GM23248 (cell line): ENCODE data around the gene EIF5A. TPM values are rescaled to one million over a fixed set of nuclear protein-coding genes. Genes with fewer than 3 reads are reported as not detected.

Source experiments
- DNase-seq: peaks from one replicate; pipeline ENCODE4 v3.0.0-alpha.2; 2015
- H2AFZ ChIP-seq: fragments of 200-600 bp; sonication (generic); 2 replicates; pipeline ENCODE4 v1.6.1; 2016; ENCODE audit warnings: antibody characterized with exemption
- H3F3A ChIP-seq: fragments of 200-600 bp; sonication (generic); 2 replicates; pipeline ENCODE4 v1.6.1; 2016; ENCODE audit warnings: mild to moderate bottlenecking, antibody characterized with exemption, mixed run types; ENCODE audit not compliant: insufficient read depth
- H3K27ac ChIP-seq: fragments of 200-600 bp; sonication (generic); 2 replicates; pipeline ENCODE4 v1.5.1; 2016; ENCODE audit warnings: mild to moderate bottlenecking
- H3K27me3 ChIP-seq: fragments of 200-600 bp; sonication (generic); replicated peaks from 2 replicates; pipeline ENCODE4 v1.6.1; 2016; ENCODE audit warnings: mild to moderate bottlenecking; ENCODE audit not compliant: insufficient read depth
- H3K36me3 ChIP-seq: fragments of 200-600 bp; sonication (generic); 2 replicates; pipeline ENCODE4 v1.6.1; 2016; ENCODE audit warnings: low read depth, mild to moderate bottlenecking
- H3K4me1 ChIP-seq: fragments of 200-600 bp; sonication (generic); 2 replicates; pipeline ENCODE4 v1.6.1; 2016; ENCODE audit warnings: mild to moderate bottlenecking; ENCODE audit not compliant: insufficient read depth
- H3K4me2 ChIP-seq: fragments of 200-600 bp; sonication (generic); one replicate; pipeline ENCODE4 v1.6.1; 2016; ENCODE audit warnings: mild to moderate bottlenecking; ENCODE audit not compliant: unreplicated experiment
- H3K4me3 ChIP-seq: fragments of 200-600 bp; sonication (generic); 2 replicates; pipeline ENCODE4 v1.5.1; 2016; ENCODE audit warnings: mild to moderate bottlenecking
- H3K79me2 ChIP-seq: fragments of 200-600 bp; sonication (generic); 2 replicates; pipeline ENCODE4 v1.6.1; 2016; ENCODE audit warnings: mild to moderate bottlenecking; ENCODE audit not compliant: insufficient read depth
- H3K9ac ChIP-seq: fragments of 200-600 bp; sonication (generic); 2 replicates; pipeline ENCODE4 v1.6.1; 2016; ENCODE audit warnings: mild to moderate bottlenecking
- H3K9me2 ChIP-seq: fragments of 200-600 bp; sonication (generic); 2 replicates; pipeline ENCODE4 v1.6.1; 2016; ENCODE audit warnings: mixed run types, mild to moderate bottlenecking, moderate library complexity; ENCODE audit not compliant: insufficient read depth
- H3K9me3 ChIP-seq: fragments of 200-600 bp; sonication (generic); one replicate; pipeline ENCODE4 v1.6.1; 2017; ENCODE audit warnings: low read depth
- H4K20me1 ChIP-seq: fragments of 200-600 bp; sonication (generic); 2 replicates; pipeline ENCODE4 v1.6.0; 2016; ENCODE audit not compliant: insufficient read depth
- EZH2 ChIP-seq: fragments of 200-600 bp; sonication (generic); IDR thresholded peaks from 2 replicates; pipeline ENCODE4 v1.6.1; 2018; ENCODE audit warnings: antibody characterized with exemption, mild to moderate bottlenecking; ENCODE audit not compliant: insufficient read depth, poor library complexity, severe bottlenecking
- EZH2phosphoT487 ChIP-seq: fragments of 200-600 bp; sonication (generic); IDR thresholded peaks from 2 replicates; pipeline ENCODE4 v1.6.1; 2018; ENCODE audit warnings: antibody characterized with exemption, moderate library complexity, mild to moderate bottlenecking, low read depth; ENCODE audit not compliant: insufficient read depth
- WGBS, 2 experiments: methylation state at CpG; one replicate each; pipeline ENCODE4 v1.1.6; 2015 to 2017; ENCODE audit warnings: low lambda C conversion rate in 2 of 2, low coverage in 1 of 2; ENCODE audit errors: missing lambda C conversion rate in 2 of 2; 5-methylcytosine and 5-hydroxymethylcytosine counted together
- in situ Hi-C: fragments of 300-500 bp; cut with MboI; formaldehyde crosslinking; loops from 2 replicates; pipeline ENCODE4 v1.15.0; 2020
- polyA plus RNA-seq: library from polyadenylated mRNA; unstranded; fragments of >200 nt; fragmentation: Nextera tagmentation; extraction: Ambion mirVana; gene quantifications from 2 replicates; pipeline ENCODE4 v1.2.1, GENCODE V29; 2016
- total RNA-seq: library from RNA; depleted of rRNA; stranded (reverse); fragments of >200 nt; shearing (Covaris generic); gene quantifications from 2 replicates; pipeline ENCODE4 v1.2.3, GENCODE V29; 2014

Gene EIF5A
- total and polyA plus RNA-seq, 2 experiments from 2014 or later = 869 to 998 TPM

- no peak for DNase-seq
- no peak overlapping the region for H3K4me3 ChIP-seq
- no peaks in the 10 kb centered on the region for H3K27me3 ChIP-seq
- H4K20me1 ChIP-seq = peaks cover 3% of the 10 kb centered on the region; the same call in 1 of the 2 replicates
- no peak overlapping the region for H3K4me2 ChIP-seq
- TF ChIP-seq EZH2 (no peak), EZH2phosphoT487 (no peak)
- H3F3A ChIP-seq = peaks cover 15% of the 10 kb centered on the region
- peaks cover 13% of the 10 kb centered on the region for H3K4me1 ChIP-seq
- H3K27ac ChIP-seq = no peak overlapping the region
- in situ Hi-C loops = no loop called here
- WGBS, 2 experiments = 88 to 89% methylated on average over 12 to 13 of the region's 13 CpGs
- H3K9ac ChIP-seq = no peak overlapping the region
- no peak overlapping the region for H2AFZ ChIP-seq
- H3K9me2 ChIP-seq = no peaks in the 10 kb centered on the region
- peaks cover 15% of the 10 kb centered on the region for H3K79me2 ChIP-seq
- H3K36me3 ChIP-seq = peaks cover 6% of the 10 kb centered on the region; the same call in 1 of the 2 replicates
- H3K9me3 ChIP-seq = no peaks in the 10 kb centered on the region
Observed at GRCh38 chr17:7318121-7318860, 10.9 kb downstream of the EIF5A start.

- Histone ChIP-seq H3K9me3 (no peaks in the 10 kb centered on the region), H4K20me1 (no peaks in the 10 kb centered on the region), H3K36me3 (peaks cover 7% of the 10 kb centered on the region; the same call in 1 of the 2 replicates), H3K27ac (no peak overlapping the region), H3K4me1 (no peaks in the 10 kb centered on the region), H3K9me2 (no peaks in the 10 kb centered on the region), H3K4me2 (no peak overlapping the region), H3K27me3 (no peaks in the 10 kb centered on the region), H2AFZ (no peak overlapping the region), H3K79me2 (no peaks in the 10 kb centered on the region), H3K4me3 (no peak overlapping the region), H3K9ac (no peak overlapping the region), H3F3A (no peaks in the 10 kb centered on the region)
- in situ Hi-C loops = no loop called here
- no peak for DNase-seq
- 91 to 97% methylated on average over 14 to 15 of the region's 15 CpGs for WGBS, 2 experiments
- TF ChIP-seq EZH2phosphoT487 = no peak
- TF ChIP-seq EZH2 = no peak
Observed at GRCh38 chr17:7321466-7321865, 14.0 kb downstream of the EIF5A start.

GRCh38 chr17:7322520-7323194 is 15.2 kb downstream of the EIF5A start:
- TF ChIP-seq EZH2phosphoT487 = no peak
- no peak for TF ChIP-seq EZH2
- Histone ChIP-seq H3K36me3 (peaks cover 7% of the 10 kb centered on the region; the same call in 1 of the 2 replicates), H3K4me2 (no peak overlapping the region), H3F3A (no peaks in the 10 kb centered on the region), H4K20me1 (no peaks in the 10 kb centered on the region), H3K9me3 (no peaks in the 10 kb centered on the region), H3K9me2 (no peaks in the 10 kb centered on the region), H3K27me3 (no peaks in the 10 kb centered on the region), H3K4me1 (no peaks in the 10 kb centered on the region), H3K79me2 (peaks cover 8% of the 10 kb centered on the region), H2AFZ (no peak overlapping the region), H3K4me3 (no peak overlapping the region), H3K27ac (no peak overlapping the region), H3K9ac (no peak overlapping the region)
- no peak for DNase-seq
- in situ Hi-C loops = no loop called here
- WGBS, 2 experiments = 91 to 93% methylated on average over 22 of the region's 22 CpGs

- Histone ChIP-seq H4K20me1 (no peaks in the 10 kb centered on the region), H2AFZ (no peak overlapping the region), H3K4me1 (peaks cover 7% of the 10 kb centered on the region; the same call in 1 of the 2 replicates), H3K27me3 (no peaks in the 10 kb centered on the region), H3K9me2 (no peaks in the 10 kb centered on the region), H3K9me3 (no peaks in the 10 kb centered on the region), H3K27ac (no peak overlapping the region), H3F3A (no peaks in the 10 kb centered on the region), H3K36me3 (peaks cover 7% of the 10 kb centered on the region; the same call in 1 of the 2 replicates), H3K4me3 (no peak overlapping the region), H3K4me2 (no peak overlapping the region), H3K79me2 (peaks cover 20% of the 10 kb centered on the region), H3K9ac (no peak overlapping the region)
- WGBS, 2 experiments = 56 to 70% methylated on average over 31 to 36 of the region's 39 CpGs
- TF ChIP-seq EZH2 = no peak
- TF ChIP-seq EZH2phosphoT487 = no peak
- in situ Hi-C loops = no loop called here
- peak; percentile 62 for DNase-seq
Observed at GRCh38 chr17:7323731-7324437, 16.5 kb downstream of the EIF5A start.
